A549 (cell line): Measurements from ENCODE around the gene TTC34. TPM values are rescaled to one million over a fixed set of nuclear protein-coding genes. Genes with fewer than 3 reads are reported as not detected.

Source experiments
- ATAC-seq, 2 experiments: fragments of 200-7000 bp in 1 of 2; fragments of >200 bp in 1 of 2; cut with Nextera tagmentation in 1 of 2; cut with Tn5 transposase in 1 of 2; 3 replicates each; pipeline versions ENCODE4 v1.8.0 to v1.9.1; 2018 to 2020; ENCODE audit warnings: mild to moderate bottlenecking in 1 of 2, moderate library complexity in 1 of 2
- CTCF ChIA-PET: fragments of 300-600 bp; sonication (Branson Sonifier 250); formaldehyde crosslinking; extraction: SDS; loops from one replicate; lab custom pipeline; 2021; ENCODE audit warnings: antibody characterized with exemption, inconsistent platforms; lab: Yijun Ruan, JAX
- POLR2A ChIA-PET: fragments of 350-600 bp; formaldehyde crosslinking; extraction: SDS; loops from one replicate; lab custom pipeline; 2021; ENCODE audit warnings: antibody characterized with exemption, inconsistent platforms; lab: Yijun Ruan, JAX
- DNase-seq, 2 experiments: peaks; one replicate each; pipeline versions ENCODE4 v3.0.0 to v3.0.0-alpha.2; 2011 to 2016; ENCODE audit warnings: low read depth in 1 of 2, low spot score in 1 of 2
- FAIRE-seq: peaks from 2 replicates; lab custom pipeline; 2011; peaks lifted over from hg19 to GRCh38; lab: Jason Lieb, UNC
- H3K27ac ChIP-seq, 2 experiments: fragments of >200 bp; sonication (Bioruptor Twin); formaldehyde crosslinking; 3 replicates each; pipeline ENCODE4 v1.5.1; 2016 to 2017
- H3K4me1 ChIP-seq: fragments of >200 bp; sonication (Bioruptor Twin); formaldehyde crosslinking; 3 replicates; pipeline ENCODE4 v1.6.1; 2016
- H3K4me2 ChIP-seq: fragments of >200 bp; sonication (Bioruptor Twin); formaldehyde crosslinking; 3 replicates; pipeline ENCODE4 v1.6.1; 2016
- H3K4me3 ChIP-seq: fragments of >200 bp; sonication (Bioruptor Twin); formaldehyde crosslinking; 3 replicates; pipeline ENCODE4 v1.5.1; 2016
- H3K9me3 ChIP-seq: fragments of >200 bp; sonication (Bioruptor Twin); formaldehyde crosslinking; 3 replicates; pipeline ENCODE4 v1.6.1; 2016
- BHLHE40 ChIP-seq: IDR thresholded peaks from 2 replicates; pipeline ENCODE4 v1.6.1; 2012; ENCODE audit warnings: low read depth, low read length, inconsistent platforms
- CBX2 ChIP-seq: fragments of 200-600 bp; sonication (generic); IDR thresholded peaks from 2 replicates; pipeline ENCODE4 v1.6.1; 2016; ENCODE audit warnings: low read depth, mild to moderate bottlenecking, borderline replicate concordance
- HDAC2 ChIP-seq: fragments of 200-600 bp; sonication (generic); IDR thresholded peaks from 2 replicates; pipeline ENCODE4 v1.6.1; 2016
- HEYL ChIP-seq: fragments of 250-450 bp; sonication (Bioruptor Pico); IDR thresholded peaks from 2 replicates; pipeline ENCODE4 v1.8.0; 2021; ENCODE audit warnings: mild to moderate bottlenecking, moderate library complexity
- HOXB13 ChIP-seq: fragments of 250-450 bp; sonication (Bioruptor Pico); IDR thresholded peaks from 2 replicates; pipeline ENCODE4 v1.5.0; 2020; ENCODE audit warnings: low read depth, mild to moderate bottlenecking, moderate library complexity
- HOXB5 ChIP-seq: fragments of 250-450 bp; sonication (Bioruptor Pico); IDR thresholded peaks from 2 replicates; pipeline ENCODE4 v1.5.0; 2020; ENCODE audit warnings: mild to moderate bottlenecking, moderate library complexity
- MAZ ChIP-seq: fragments of 150-350 bp; IDR thresholded peaks from 2 replicates; pipeline ENCODE4 v1.6.1; 2014; ENCODE audit warnings: antibody characterized with exemption, low read depth, low read length, borderline replicate concordance
- NFE2L2 ChIP-seq: fragments of 150-350 bp; conservative IDR thresholded peaks from 2 replicates; pipeline ENCODE4 v1.6.1; 2014; ENCODE audit warnings: low read length
- NPAS2 ChIP-seq: fragments of 250-450 bp; sonication (Bioruptor Pico); IDR thresholded peaks from 2 replicates; pipeline ENCODE4 v1.8.0; 2022; ENCODE audit warnings: mild to moderate bottlenecking, moderate library complexity, borderline replicate concordance
- PHF8 ChIP-seq: fragments of 200-600 bp; sonication (generic); IDR thresholded peaks from 2 replicates; pipeline ENCODE4 v1.6.1; 2016; ENCODE audit warnings: low read depth, mild to moderate bottlenecking, antibody characterized with exemption, moderate library complexity, borderline replicate concordance
- POLR2A ChIP-seq: IDR thresholded peaks from 2 replicates; pipeline ENCODE4 v1.6.1; 2012; ENCODE audit warnings: mild to moderate bottlenecking, low read length
- POLR2AphosphoS2 ChIP-seq: conservative IDR thresholded peaks from 2 replicates; pipeline ENCODE4 v1.6.1; 2012; ENCODE audit warnings: low read length, improper control_type of control experiment, inconsistent platforms
- RCOR1 ChIP-seq: fragments of 150-350 bp; IDR thresholded peaks from 2 replicates; pipeline ENCODE4 v1.6.1; 2014; ENCODE audit warnings: antibody characterized with exemption, low read length, low read depth
- RNF2 ChIP-seq: fragments of 200-600 bp; sonication (generic); IDR thresholded peaks from 2 replicates; pipeline ENCODE4 v1.6.1; 2016; ENCODE audit warnings: low read depth, mild to moderate bottlenecking, antibody characterized with exemption, moderate library complexity, borderline replicate concordance
- SMC3 ChIP-seq: fragments of >200 bp; sonication (Bioruptor Twin); formaldehyde crosslinking; IDR thresholded peaks from 3 replicates; pipeline ENCODE4 v1.6.1; 2018; ENCODE audit warnings: inconsistent platforms
- TFCP2L1 ChIP-seq: fragments of 250-450 bp; sonication (Bioruptor Pico); IDR thresholded peaks from 2 replicates; pipeline ENCODE4 v1.5.0; 2021; ENCODE audit warnings: mild to moderate bottlenecking
- TP53 ChIP-seq: fragments of 250-450 bp; sonication (Bioruptor Pico); IDR thresholded peaks from 2 replicates; pipeline ENCODE4 v1.5.0; 2021; ENCODE audit warnings: mild to moderate bottlenecking, moderate library complexity
- ZC3H11A ChIP-seq: fragments of 450-650 bp; IDR thresholded peaks from 2 replicates; pipeline ENCODE4 v1.6.1; 2014; ENCODE audit warnings: antibody characterized with exemption, mild to moderate bottlenecking
- WGBS: methylation state at CpG from one replicate; pipeline ENCODE4 v1.1.6; 2017; ENCODE audit errors: missing lambda C conversion rate; 5-methylcytosine and 5-hydroxymethylcytosine counted together
- polyA plus RNA-seq, 4 experiments: library from polyadenylated mRNA; depleted of rRNA in 3 of 4; stranded (reverse); fragments of >200 nt; fragmentation: RNase III in 1 of 4; extraction: RNeasy Plus Mini Kit Qiagen cat#74134 plus additional on column Dnase treatment in 1 of 4; gene quantifications; 2 replicates in 3 of 4; 3 replicates in 1 of 4; pipeline ENCODE4 v1.2.3, GENCODE V29; 2011 to 2017
- TF ChIP-seq, protein P1 (sequence below): fragments of 250-450 bp; sonication (Bioruptor Pico); IDR thresholded peaks from 2 replicates; pipeline ENCODE4 v1.5.0; 2021; ENCODE audit warnings: mild to moderate bottlenecking, moderate library complexity, borderline replicate concordance
- TF ChIP-seq, protein P2 (sequence below): fragments of >200 bp; sonication (Bioruptor Twin); formaldehyde crosslinking; IDR thresholded peaks from 3 replicates; pipeline ENCODE4 v1.5.1; 2016
- TF ChIP-seq, protein P3 (sequence below): IDR thresholded peaks from 2 replicates; pipeline ENCODE4 v1.6.1; 2012

TTC34 gene
- polyA plus RNA-seq, 2 of the 4 experiments (the other 2 are of a cell fraction): 0.04 to 0.05 TPM

DNA sequence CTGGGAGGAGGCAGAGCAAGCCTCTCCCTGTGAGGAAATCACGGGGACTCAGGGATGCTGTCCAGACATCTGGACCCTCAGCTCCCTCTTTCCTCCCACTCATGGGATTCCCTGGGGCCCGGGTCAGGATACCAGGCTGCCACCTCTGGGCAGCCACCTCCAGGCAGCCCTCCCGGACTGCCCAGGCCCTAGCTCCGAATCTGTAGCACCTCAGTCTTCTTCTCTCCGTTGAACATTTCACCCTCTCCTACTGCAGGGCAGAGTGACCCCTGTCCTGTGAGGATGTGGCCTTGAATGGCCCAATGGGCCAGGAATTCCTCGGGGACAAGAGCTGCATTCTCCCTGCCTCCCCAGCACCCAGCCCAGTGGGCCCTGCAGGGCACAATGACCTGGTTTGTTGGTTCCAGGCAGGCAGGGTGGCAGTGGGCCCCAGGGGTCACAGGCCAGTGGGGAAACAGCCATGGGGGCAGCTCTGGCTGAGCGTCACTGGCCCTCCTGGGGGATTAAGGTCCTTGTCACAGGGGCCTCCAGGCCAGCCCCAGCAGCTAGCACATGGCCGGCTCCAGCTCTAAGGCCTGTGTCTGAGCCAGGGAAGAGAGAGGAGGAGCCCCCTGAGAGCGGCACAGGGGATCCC, 9.5 kb upstream of the TTC34 start:
- TF ChIP-seq HOXB13 (CRISPR knock-in tag) (no peak), RNF2 (no peak), RCOR1 (no peak), SMC3 (no peak), BHLHE40 (no peak)
- DNase-seq (no peak), ATAC-seq (no peak), FAIRE-seq (no peak)
- H3K4me3 ChIP-seq: no peak overlapping the region
- no peak overlapping the region for H3K27ac ChIP-seq
- ChIA-PET CTCF (interaction anchor here (1.5 to 1.8 kb wide), 2 partner anchors 10 to 11 kb away, joined by 5 to 7 read pairs; partner anchors contain the start of gene TTC34), POLR2A (no interaction called here)
- H3K4me2 ChIP-seq: no peak overlapping the region
- H3K4me1 ChIP-seq: no peaks in the 10 kb centered on the region
- no peaks in the 10 kb centered on the region for H3K9me3 ChIP-seq
- WGBS: 23% methylated on average over 8 of the region's 9 CpGs

DNA sequence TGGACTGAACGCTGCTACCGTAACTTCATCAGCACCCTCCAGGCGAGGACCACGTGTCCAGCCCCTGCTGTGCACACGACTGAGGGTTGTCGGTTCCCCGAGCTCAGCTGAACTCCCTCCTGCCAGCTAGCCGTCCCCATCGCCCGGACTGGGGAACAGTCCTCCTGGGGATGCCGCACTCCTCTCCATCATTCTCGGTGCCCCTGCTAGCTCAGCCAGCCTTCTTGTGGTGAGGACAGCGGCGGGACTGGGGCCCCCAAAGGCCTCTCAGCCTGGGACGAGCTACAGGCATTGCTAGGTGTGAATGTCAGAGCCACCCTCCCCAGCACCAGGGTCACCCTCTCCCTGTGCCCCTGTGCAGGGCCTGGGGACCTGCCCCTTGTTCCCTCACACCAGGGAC, 8.8 kb upstream of the TTC34 start:
- Histone ChIP-seq H3K4me1 (no peaks in the 10 kb centered on the region), H3K4me2 (no peak overlapping the region), H3K27ac (no peak overlapping the region), H3K9me3 (no peaks in the 10 kb centered on the region), H3K4me3 (no peak overlapping the region)
- DNase-seq (no peak), FAIRE-seq (no peak), ATAC-seq (no peak)
- TF ChIP-seq NPAS2 (CRISPR knock-in tag): no peak
- TF ChIP-seq HEYL (CRISPR knock-in tag): no peak
- no peak for TF ChIP-seq HOXB13 (CRISPR knock-in tag)
- TF ChIP-seq POLR2A: no peak
- TF ChIP-seq MAZ: no peak
- no peak for TF ChIP-seq CBX2
- TF ChIP-seq PHF8: no peak
- TF ChIP-seq, protein P1, sequence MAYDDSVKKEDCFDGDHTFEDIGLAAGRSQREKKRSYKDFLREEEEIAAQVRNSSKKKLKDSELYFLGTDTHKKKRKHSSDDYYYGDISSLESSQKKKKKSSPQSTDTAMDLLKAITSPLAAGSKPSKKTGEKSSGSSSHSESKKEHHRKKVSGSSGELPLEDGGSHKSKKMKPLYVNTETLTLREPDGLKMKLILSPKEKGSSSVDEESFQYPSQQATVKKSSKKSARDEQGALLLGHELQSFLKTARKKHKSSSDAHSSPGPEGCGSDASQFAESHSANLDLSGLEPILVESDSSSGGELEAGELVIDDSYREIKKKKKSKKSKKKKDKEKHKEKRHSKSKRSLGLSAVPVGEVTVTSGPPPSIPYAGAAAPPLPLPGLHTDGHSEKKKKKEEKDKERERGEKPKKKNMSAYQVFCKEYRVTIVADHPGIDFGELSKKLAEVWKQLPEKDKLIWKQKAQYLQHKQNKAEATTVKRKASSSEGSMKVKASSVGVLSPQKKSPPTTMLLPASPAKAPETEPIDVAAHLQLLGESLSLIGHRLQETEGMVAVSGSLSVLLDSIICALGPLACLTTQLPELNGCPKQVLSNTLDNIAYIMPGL (CRISPR knock-in tag): no peak
- no peak for TF ChIP-seq ZC3H11A
- TF ChIP-seq, protein P2, sequence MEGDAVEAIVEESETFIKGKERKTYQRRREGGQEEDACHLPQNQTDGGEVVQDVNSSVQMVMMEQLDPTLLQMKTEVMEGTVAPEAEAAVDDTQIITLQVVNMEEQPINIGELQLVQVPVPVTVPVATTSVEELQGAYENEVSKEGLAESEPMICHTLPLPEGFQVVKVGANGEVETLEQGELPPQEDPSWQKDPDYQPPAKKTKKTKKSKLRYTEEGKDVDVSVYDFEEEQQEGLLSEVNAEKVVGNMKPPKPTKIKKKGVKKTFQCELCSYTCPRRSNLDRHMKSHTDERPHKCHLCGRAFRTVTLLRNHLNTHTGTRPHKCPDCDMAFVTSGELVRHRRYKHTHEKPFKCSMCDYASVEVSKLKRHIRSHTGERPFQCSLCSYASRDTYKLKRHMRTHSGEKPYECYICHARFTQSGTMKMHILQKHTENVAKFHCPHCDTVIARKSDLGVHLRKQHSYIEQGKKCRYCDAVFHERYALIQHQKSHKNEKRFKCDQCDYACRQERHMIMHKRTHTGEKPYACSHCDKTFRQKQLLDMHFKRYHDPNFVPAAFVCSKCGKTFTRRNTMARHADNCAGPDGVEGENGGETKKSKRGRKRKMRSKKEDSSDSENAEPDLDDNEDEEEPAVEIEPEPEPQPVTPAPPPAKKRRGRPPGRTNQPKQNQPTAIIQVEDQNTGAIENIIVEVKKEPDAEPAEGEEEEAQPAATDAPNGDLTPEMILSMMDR: no peak
- TF ChIP-seq TFCP2L1 (CRISPR knock-in tag): no peak
- POLR2A ChIA-PET: no interaction called here
- CTCF ChIA-PET: interaction anchor here (0.6 to 1.5 kb wide), 2 partner anchors 9 to 66 kb away, joined by 3 to 5 read pairs; partner anchors contain the start of gene TTC34
- WGBS: 79% methylated on average over 8 of the region's 15 CpGs

DNA sequence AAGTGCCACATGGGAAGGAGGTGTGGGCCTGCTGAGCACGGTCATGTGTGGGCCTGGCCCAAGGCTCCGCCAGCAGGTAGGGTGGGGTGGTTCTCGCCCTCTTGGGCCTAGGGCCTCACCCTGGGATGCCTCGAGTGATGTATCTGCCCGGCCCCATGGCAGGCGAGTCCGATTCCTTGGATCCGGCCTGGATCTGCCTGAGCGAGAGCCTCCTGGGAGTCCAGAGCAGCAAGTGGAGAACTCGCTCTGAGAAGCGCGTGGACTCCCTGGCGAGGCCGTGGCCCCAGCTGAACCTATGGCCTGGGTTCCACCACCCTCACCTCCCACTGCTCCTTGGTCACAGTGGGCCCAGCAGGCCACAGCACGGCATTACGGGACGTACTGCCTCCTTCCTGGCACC, 8.2 kb upstream of the TTC34 start:
- Histone ChIP-seq H3K4me1 (no peaks in the 10 kb centered on the region), H3K4me3 (no peak overlapping the region), H3K4me2 (no peak overlapping the region)
- ATAC-seq (no peak), FAIRE-seq (no peak)
- 96% methylated on average over 5 of the region's 17 CpGs for WGBS
- TF ChIP-seq NFE2L2 (no peak), POLR2A (no peak), TP53 (CRISPR knock-in tag) (no peak), HDAC2 (no peak), POLR2AphosphoS2 (no peak), HOXB5 (CRISPR knock-in tag) (no peak)
- TF ChIP-seq, protein P3, sequence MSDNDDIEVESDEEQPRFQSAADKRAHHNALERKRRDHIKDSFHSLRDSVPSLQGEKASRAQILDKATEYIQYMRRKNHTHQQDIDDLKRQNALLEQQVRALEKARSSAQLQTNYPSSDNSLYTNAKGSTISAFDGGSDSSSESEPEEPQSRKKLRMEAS: no peak
- TF ChIP-seq, all 56 proteins: peak for 0
- ChIA-PET CTCF (interaction anchor here (0.6 kb wide), 1 partner anchor 67 kb away, joined by 3 read pairs; no protein-coding TSS in a partner anchor), POLR2A (no interaction called here)
- no peak for DNase-seq
- Histone ChIP-seq H3K27ac (no peak overlapping the region), H3K9me3 (no peaks in the 10 kb centered on the region)
